ENCODE measurements around the gene ANO6.

Gene ANO6

DNA sequence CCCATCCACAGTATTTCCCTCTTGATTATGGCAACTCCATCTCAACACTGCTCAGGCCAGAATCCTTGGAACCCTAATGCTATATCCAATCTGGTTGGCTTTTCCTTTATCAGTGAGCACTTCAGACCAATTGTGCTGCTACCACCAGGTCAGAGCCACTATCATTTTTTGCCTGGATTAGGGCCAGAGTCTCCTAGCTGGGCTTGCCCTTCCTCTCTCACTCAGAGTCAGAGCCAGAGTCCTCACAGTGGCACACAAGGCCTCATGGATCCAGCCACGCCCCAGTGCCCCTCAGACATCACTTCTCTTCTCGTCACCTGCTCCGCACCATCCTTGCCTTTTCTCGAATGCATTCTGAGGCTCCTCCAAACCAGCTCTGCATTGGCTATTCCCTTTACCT, 211.1 kb downstream of the ANO6 start:
- no peaks in the 10 kb centered on the region for H3K4me1 Mint-ChIP-seq
- H3K36me3 Mint-ChIP-seq (ENCODE audit: low read depth): peaks cover 84% of the 10 kb centered on the region
- H3K27ac Mint-ChIP-seq: no peak overlapping the region
- H3K27me3 Mint-ChIP-seq (ENCODE audit: low read depth): no peaks in the 10 kb centered on the region
- H3K9me3 Mint-ChIP-seq: no peaks in the 10 kb centered on the region
- no peak overlapping the region for H3K4me3 Mint-ChIP-seq
- TF ChIP-seq, protein P1, sequence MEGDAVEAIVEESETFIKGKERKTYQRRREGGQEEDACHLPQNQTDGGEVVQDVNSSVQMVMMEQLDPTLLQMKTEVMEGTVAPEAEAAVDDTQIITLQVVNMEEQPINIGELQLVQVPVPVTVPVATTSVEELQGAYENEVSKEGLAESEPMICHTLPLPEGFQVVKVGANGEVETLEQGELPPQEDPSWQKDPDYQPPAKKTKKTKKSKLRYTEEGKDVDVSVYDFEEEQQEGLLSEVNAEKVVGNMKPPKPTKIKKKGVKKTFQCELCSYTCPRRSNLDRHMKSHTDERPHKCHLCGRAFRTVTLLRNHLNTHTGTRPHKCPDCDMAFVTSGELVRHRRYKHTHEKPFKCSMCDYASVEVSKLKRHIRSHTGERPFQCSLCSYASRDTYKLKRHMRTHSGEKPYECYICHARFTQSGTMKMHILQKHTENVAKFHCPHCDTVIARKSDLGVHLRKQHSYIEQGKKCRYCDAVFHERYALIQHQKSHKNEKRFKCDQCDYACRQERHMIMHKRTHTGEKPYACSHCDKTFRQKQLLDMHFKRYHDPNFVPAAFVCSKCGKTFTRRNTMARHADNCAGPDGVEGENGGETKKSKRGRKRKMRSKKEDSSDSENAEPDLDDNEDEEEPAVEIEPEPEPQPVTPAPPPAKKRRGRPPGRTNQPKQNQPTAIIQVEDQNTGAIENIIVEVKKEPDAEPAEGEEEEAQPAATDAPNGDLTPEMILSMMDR (IDR thresholded peaks at IDR 0.05; ENCODE audit: unreplicated experiment in 3 of 3): no peak

DNA sequence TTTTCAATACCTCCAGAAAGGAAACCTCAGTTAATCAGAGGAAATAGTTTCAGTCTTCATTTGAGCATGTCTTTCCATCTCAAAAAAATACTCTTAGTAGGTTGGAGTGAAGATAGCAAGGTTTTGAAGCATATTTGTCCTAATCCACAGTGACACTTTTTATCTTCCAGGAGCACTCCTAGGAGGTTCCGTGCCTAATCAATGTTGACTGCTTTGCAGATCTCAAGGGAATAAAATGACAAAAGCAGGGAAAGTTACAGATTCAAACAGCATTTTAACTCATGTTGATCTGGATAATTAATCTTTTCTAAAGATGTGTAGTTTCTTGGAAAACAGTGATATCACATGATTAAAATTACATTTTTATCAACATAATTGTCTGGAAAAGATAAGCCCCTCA, 213.9 kb downstream of the ANO6 start:
- Mint-ChIP-seq H3K27ac (no peak overlapping the region), H3K9me3 (no peaks in the 10 kb centered on the region), H3K36me3 (ENCODE audit: low read depth) (peaks cover 74% of the 10 kb centered on the region), H3K4me3 (no peak overlapping the region), H3K27me3 (ENCODE audit: low read depth) (no peaks in the 10 kb centered on the region), H3K4me1 (no peaks in the 10 kb centered on the region)
- TF ChIP-seq, protein P1 (IDR thresholded peaks at IDR 0.05; ENCODE audit: unreplicated experiment in 3 of 3): no peak

DNA sequence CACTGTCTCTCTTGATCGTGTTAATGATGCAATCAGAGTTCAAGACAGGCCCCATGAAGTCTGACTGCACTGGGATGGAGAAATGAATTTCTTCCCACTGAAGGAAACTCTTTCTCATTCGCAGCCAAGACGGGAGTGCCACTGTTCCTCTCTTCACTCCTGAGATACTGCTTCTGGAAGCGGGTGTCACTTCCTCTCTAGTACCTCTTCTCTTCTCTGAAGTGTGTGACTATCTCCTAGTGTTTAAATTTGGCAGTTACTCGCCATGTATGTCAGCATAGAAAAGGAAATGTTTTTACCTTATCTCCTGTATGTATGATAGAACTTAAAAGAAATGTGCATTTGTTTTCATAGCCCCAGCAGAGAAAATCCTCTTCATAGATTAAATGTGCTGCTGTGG, 215.2 kb downstream of the ANO6 start:
- Mint-ChIP-seq H3K4me1 (no peaks in the 10 kb centered on the region), H3K36me3 (ENCODE audit: low read depth) (peaks cover 64% of the 10 kb centered on the region), H3K4me3 (no peak overlapping the region), H3K9me3 (no peaks in the 10 kb centered on the region), H3K27me3 (ENCODE audit: low read depth) (no peaks in the 10 kb centered on the region), H3K27ac (no peak overlapping the region)
- TF ChIP-seq, protein P1 (IDR thresholded peaks at IDR 0.05; ENCODE audit: unreplicated experiment in 3 of 3): no peak

DNA sequence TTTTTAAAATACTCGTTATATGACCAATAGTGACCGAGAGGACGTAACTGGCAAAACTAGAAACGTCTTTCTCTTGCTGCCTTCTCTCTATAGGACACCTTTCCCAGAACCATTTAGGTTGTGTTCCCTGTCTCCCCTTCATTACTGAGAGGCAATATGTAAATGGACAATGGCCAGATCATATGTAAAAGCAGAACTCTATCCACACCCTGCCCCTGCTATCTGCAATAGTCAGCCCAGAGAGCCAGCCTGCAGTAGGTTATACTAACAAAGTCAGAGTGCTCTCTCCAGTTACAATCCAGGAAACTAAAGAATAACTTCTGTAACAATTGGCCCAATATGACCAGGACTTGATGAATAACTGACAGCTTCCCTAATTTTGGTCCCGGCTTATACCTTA, 216.8 kb downstream of the ANO6 start:
- Mint-ChIP-seq H3K9me3 (no peaks in the 10 kb centered on the region), H3K27ac (no peak overlapping the region), H3K4me3 (no peak overlapping the region), H3K27me3 (ENCODE audit: low read depth) (no peaks in the 10 kb centered on the region), H3K4me1 (no peaks in the 10 kb centered on the region), H3K36me3 (ENCODE audit: low read depth) (peaks cover 48% of the 10 kb centered on the region)
- TF ChIP-seq, protein P1 (IDR thresholded peaks at IDR 0.05; ENCODE audit: unreplicated experiment in 3 of 3): no peak

DNA sequence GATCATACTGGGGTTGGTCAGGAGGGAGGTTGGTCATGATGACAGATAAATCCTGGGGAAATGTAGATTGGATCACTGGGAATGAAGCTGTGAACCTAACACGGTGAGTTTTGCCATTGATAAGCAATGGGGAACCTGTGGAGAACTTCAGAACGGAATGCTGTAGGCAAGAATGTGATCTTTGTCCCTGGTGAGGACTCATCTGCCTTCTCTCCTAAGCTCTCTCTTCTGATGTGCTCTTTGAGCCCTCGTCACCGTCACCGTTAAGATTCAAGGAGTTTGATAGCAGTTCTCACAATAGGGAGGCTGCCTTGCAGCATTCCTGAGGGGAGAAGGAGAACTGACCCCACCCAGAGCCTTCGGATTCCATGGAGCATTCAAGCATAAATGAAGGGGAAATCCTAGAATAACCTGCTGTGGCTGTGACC, 217.6 kb downstream of the ANO6 start:
- no peaks in the 10 kb centered on the region for H3K4me1 Mint-ChIP-seq
- no peaks in the 10 kb centered on the region for H3K27me3 Mint-ChIP-seq (ENCODE audit: low read depth)
- H3K9me3 Mint-ChIP-seq: no peaks in the 10 kb centered on the region
- peaks cover 41% of the 10 kb centered on the region for H3K36me3 Mint-ChIP-seq (ENCODE audit: low read depth)
- TF ChIP-seq, protein P1 (IDR thresholded peaks at IDR 0.05; ENCODE audit: unreplicated experiment in 3 of 3): no peak
- H3K27ac Mint-ChIP-seq: peak overlapping the region in 1 of 3 experiments; percentile 77
- H3K4me3 Mint-ChIP-seq: no peak overlapping the region

DNA sequence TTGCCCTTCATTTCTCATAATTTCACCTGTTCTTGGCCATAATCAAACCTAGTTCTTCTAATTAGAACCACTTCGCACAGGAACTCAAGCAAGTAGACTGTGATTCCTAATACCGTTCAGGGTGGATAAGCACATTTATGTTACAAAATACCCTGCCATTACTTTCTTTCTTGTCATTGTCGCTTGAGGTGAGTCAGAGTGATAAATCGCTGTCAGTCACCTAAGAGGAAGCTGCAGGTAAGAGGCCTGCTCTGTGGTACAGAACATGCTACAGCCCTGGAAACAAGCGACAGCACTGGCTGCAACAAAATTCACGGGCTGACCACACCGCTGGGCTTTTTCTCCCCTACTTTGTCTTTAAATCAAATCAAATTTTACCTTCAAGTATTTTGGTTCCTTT, 218.2 kb downstream of the ANO6 start:
- H3K4me1 Mint-ChIP-seq: no peaks in the 10 kb centered on the region
- no peaks in the 10 kb centered on the region for H3K27me3 Mint-ChIP-seq (ENCODE audit: low read depth)
- H3K9me3 Mint-ChIP-seq: no peaks in the 10 kb centered on the region
- H3K27ac Mint-ChIP-seq: no peak overlapping the region
- TF ChIP-seq, protein P1 (IDR thresholded peaks at IDR 0.05; ENCODE audit: unreplicated experiment in 3 of 3): no peak
- peaks cover 36% of the 10 kb centered on the region for H3K36me3 Mint-ChIP-seq (ENCODE audit: low read depth)
- H3K4me3 Mint-ChIP-seq: no peak overlapping the region
